Fibroblast of villous mesenchyme (primary cell): ENCODE measurements around the gene PIP4K2B. TPM values are rescaled to one million over a fixed set of nuclear protein-coding genes. Genes with fewer than 3 reads are reported as not detected.

Source experiments
- DNase-seq: peaks from one replicate; pipeline ENCODE4 v3.0.0-alpha.2; 2010; ENCODE audit warnings: low read depth
- H3K4me3 ChIP-seq: 2 replicates; pipeline ENCODE4 v1.5.1; 2011; ENCODE audit warnings: low read depth, mild to moderate bottlenecking, low read length
- total RNA-seq: library from RNA; depleted of rRNA; stranded (reverse); fragments of >200 nt; gene quantifications from 2 replicates; pipeline ENCODE4 v1.2.3, GENCODE V29; 2012
- TF ChIP-seq, protein P1 (sequence below): IDR thresholded peaks from 2 replicates; pipeline ENCODE4 v1.5.1; 2012; ENCODE audit warnings: low read depth, mild to moderate bottlenecking, low read length; ENCODE audit not compliant: insufficient read depth

Gene PIP4K2B
- total RNA-seq, 1 donor, result 68.7 TPM

DNA sequence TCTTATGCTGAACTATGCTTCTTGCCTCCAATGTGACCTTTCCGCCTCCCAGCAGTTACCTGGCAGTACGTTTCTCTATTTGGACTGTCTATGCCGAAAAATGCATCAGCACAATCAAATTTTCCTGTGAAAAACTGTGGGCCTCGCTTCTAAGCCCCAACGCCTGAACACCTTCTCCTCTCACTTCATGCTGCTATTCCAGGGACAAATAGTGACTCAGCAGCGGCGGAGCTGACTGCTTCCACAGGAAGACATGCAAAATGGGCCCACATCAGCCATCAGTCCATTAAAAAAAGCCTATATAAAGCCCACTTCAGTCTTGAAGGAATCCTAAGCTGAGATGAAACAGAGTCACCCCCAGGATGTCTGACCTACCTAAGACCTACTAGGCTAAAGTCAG lies 10.5 kb upstream of the PIP4K2B start:
- DNase-seq, result no peak
- H3K4me3 ChIP-seq, result no peak overlapping the region
- TF ChIP-seq, protein P1, sequence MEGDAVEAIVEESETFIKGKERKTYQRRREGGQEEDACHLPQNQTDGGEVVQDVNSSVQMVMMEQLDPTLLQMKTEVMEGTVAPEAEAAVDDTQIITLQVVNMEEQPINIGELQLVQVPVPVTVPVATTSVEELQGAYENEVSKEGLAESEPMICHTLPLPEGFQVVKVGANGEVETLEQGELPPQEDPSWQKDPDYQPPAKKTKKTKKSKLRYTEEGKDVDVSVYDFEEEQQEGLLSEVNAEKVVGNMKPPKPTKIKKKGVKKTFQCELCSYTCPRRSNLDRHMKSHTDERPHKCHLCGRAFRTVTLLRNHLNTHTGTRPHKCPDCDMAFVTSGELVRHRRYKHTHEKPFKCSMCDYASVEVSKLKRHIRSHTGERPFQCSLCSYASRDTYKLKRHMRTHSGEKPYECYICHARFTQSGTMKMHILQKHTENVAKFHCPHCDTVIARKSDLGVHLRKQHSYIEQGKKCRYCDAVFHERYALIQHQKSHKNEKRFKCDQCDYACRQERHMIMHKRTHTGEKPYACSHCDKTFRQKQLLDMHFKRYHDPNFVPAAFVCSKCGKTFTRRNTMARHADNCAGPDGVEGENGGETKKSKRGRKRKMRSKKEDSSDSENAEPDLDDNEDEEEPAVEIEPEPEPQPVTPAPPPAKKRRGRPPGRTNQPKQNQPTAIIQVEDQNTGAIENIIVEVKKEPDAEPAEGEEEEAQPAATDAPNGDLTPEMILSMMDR, result no peak

DNA sequence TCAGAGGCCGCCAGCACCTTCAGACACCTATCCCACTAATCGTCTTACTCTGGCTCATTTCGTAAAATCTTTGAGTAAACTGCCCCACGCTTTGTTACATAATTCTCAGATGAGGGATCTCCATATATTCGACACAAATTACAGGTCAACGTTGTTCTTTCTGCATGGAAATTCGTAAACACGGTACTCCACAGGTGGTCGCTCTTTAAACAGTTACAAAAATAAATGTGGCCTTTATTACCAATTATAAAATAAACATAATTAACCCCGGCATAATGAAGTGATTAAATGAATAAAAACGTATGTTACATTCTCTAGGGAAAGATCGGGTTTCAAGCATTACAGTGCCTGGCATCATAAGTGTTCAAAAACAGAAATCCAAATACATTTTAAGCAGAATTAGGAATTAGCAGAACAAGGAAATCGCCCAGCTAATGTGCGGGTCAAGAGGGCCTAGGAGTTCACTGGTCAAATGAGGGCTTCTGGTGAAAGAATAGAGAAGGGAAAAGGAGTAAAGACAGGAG lies 943 bp upstream of the PIP4K2B start:
- no peak for DNase-seq
- peak overlapping the region; percentile 79 for H3K4me3 ChIP-seq
- TF ChIP-seq, protein P1, result no peak

DNA sequence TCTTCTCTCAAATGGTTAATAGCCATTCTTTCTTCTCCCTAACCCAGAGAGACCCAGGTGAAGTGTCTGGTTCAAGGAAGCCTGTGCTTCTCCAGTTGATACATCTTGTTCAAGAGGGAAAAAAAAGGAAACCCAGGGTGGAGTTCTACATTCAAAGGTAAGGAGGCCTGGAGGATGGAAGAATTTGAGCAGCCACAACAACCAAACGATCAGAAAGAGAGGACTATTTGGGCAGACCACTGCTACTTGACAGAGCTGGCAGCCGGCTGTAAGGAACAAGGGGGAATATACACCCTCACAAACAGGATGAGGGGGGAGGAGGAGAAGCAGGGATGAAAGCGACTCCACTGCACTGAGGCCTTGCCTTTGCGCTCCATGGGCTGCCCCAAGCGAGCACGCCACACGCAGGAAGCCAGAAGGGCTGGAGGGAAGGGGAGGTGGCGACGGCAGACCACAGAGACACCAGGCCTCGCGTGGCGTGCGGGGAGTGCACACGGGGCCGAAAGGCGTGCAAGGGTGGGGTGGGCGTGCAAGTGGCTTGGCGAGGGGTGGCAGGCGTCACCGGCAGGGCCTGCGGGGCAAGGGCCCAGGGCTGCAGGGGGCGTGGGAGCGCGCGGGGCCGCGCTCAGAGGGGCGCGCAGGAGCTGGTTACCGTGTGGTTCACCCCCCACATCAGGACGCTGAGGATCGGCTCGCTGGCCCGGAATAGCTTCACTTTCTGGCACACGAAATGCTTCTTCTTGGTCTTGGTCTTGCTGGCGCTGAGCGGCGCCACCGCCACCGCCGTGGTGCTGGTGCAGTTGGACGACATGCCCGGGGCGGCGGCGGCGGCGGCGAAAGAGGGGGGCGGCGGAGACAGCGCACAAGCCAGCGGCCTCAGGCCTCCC lies 499 bp downstream of the PIP4K2B start:
- H3K4me3 ChIP-seq, result peak overlapping the region; percentile 79
- peak; percentile 58 for DNase-seq
- TF ChIP-seq, protein P1, result no peak

DNA sequence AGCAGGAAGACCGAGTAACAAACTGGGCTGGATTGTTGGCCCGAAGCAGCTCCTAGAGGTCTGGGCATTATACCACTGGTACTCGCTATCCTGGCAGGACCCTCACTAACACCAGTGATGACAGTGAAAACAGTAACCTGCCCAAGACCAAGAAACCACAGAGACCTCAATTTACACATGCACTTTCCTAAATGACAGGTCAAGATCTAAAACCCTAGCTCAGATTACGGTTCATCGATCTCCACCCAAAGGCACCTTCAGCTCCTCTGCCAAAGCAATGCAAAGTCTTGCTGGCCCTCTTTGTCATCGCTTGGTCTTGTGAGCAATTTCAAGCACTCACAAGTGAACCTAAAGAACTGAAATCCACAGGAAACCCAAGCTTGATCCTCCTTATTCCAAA lies 1.5 kb downstream of the PIP4K2B start:
- H3K4me3 ChIP-seq, result peak overlapping the region; percentile 79
- TF ChIP-seq, protein P1, result no peak
- DNase-seq, result peak; percentile 7

DNA sequence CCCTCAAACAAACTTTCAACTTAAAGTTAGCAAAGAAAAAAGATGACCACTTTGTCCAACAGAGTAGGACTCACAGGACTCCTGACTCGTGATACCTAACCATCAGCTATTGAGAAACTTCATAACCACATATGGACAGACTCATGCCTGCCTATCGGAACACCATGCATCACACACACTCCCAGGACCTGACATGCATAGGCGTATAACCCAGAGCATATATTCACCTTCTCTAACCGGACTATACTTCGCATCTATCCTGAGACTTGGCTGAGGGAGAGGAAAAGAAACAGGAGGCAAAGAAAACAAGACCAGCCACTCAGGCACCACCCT lies 2.2 kb downstream of the PIP4K2B start:
- peak; percentile 72 for DNase-seq
- TF ChIP-seq, protein P1, result no peak
- peak overlapping the region; percentile 79 for H3K4me3 ChIP-seq

DNA sequence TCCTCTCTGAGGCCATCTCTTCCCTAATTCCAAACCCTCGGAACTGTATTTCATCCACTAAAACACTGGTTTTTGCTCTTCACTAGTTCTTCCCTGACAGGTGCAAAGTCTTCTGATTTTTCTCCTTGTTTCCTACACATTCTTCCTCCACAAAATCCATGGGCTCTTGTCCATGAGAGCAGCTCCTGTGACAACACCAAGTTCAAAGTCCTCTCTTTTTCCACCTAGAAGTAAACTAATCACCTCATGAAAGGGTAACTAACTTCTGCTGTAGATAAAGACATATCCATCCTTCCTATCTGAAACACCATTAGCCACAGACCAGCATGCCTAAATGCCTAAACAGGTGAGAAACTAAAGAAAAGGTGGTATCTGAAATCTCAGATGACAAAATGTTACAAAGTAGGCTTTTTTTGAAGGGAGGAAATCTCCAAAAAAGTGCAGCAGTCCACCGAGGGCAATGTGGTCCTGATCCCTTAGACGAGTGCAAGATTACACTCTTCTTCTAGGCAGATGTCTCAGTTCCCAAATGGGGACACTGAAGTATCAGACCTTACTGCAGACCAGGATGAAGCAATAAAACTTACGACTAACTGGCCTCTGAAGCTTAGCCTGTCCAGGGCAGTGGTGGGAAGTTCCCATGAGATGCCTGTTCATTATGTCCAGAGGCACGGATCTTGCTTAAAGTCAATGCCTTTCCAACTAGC lies 2.8 kb downstream of the PIP4K2B start:
- H3K4me3 ChIP-seq, result peak overlapping the region; percentile 79
- TF ChIP-seq, protein P1, result no peak
- no peak for DNase-seq
